ENCODE results near the gene ALDH1A3. TPM values are rescaled to one million over a fixed set of nuclear protein-coding genes. Genes with fewer than 3 reads are reported as not detected.

Gene ALDH1A3
- total and polyA plus RNA-seq, 2 donors (not counting 1 experiment from before 2014, with no cell fraction given) = not detected

DNA sequence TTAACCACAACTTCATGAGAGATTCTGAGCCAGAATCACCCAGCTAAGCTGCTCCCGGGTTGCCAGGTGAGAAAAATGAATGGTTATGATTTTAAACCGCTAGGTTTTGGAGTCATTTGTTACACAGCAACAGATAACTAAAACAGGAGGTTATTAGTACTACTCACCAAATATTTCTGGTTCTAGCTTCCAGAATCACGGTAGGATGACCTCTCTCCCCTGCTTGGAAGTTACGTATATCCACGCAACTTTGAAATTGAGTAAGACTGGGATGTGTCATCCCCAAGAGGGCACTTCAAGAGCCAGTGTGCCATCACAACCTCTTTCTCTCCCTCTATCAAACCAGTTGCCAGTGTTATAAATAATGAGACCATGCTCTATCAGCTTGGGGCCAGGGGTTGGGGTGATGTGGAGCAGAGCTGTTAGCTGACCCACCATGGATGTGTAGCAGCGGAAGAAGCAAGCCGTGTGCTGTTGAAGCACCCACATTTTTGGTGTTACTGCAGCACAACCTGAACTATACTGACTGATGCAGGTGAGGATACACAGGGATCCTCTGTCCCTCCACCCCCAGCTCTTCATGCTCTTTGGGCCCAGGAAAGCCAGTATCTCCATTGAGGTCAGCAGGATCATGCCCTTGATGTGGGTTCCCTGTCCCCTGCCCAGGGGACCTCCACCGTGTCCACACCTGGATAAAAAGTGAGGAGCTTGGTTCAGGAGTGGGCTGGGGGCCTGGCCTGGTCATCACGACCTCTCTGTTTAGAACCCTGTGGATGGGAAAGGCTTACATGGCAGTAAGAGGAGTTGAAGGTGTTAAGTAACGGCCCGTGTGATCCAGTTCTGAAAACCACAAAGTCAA is 19.4 kb upstream of the ALDH1A3 start:
- ChIA-PET CTCF (interaction anchor here (0.8 kb wide), 1 partner anchor 12 kb away, joined by 3 read pairs; no protein-coding TSS in a partner anchor), POLR2A (no interaction called here)
- H3K4me2 ChIP-seq (replicated peaks; ENCODE audit: low read depth, low read length, poor library complexity, severe bottlenecking) = no peak overlapping the region
- DNase-seq (no peak), ATAC-seq (ENCODE audit: low read depth) (no peak)
- TF ChIP-seq EZH2 (IDR thresholded peaks at IDR 0.05; ENCODE audit: borderline replicate concordance, insufficient read depth, low read depth, low read length, poor library complexity, severe bottlenecking) (no peak), CTCF (IDR thresholded peaks at IDR 0.05) (no peak)
- no peak overlapping the region for H3K4me3 ChIP-seq (ENCODE audit: control extremely low read depth in 1 of 5, extremely low read depth in 1 of 5, insufficient read depth in 1 of 5, low read depth in 2 of 5, low read length in 4 of 5)
- no peaks in the 10 kb centered on the region for H3K79me2 ChIP-seq (ENCODE audit: control insufficient read depth, insufficient read depth, low read length)
- Mint-ChIP-seq H3K4me3 (no peak overlapping the region), H3K27me3 (peaks cover 16% of the 10 kb centered on the region), H3K27ac (no peak overlapping the region), H3K4me1 (no peaks in the 10 kb centered on the region), H3K9me3 (ENCODE audit: insufficient read depth) (peaks cover 2% of the 10 kb centered on the region)
- peaks cover 0 to 13% (median 0%) of the 10 kb centered on the region in 3 donors for H3K9me3 ChIP-seq (ENCODE audit: control extremely low read depth in 1 of 3, control insufficient read depth in 2 of 3, insufficient read depth in 1 of 3, low read length in 2 of 3)
- H3K27ac ChIP-seq (ENCODE audit: low read length in 2 of 2) = no peak overlapping the region
- no peaks in the 10 kb centered on the region for H3K27me3 ChIP-seq (replicated peaks in 1 of 4; ENCODE audit: control extremely low read depth in 1 of 4, control insufficient read depth in 3 of 4, insufficient read depth in 4 of 4, low read length in 3 of 4)
- WGBS (ENCODE audit: insufficient coverage) = 86% methylated on average over 5 of the region's 11 CpGs
- no peaks in the 10 kb centered on the region for H3K36me3 ChIP-seq (replicated peaks in 1 of 2; ENCODE audit: control extremely low read depth in 1 of 2, control insufficient read depth in 1 of 2, extremely low read depth in 1 of 2, insufficient read depth in 2 of 2, low read length in 1 of 2)
- intact Hi-C loops (cut with micrococcal nuclease) = no loop called here
- H3K9ac ChIP-seq (ENCODE audit: low read length) = no peak overlapping the region
- no peaks in the 10 kb centered on the region for H4K20me1 ChIP-seq (ENCODE audit: control insufficient read depth, insufficient read depth, low read length, poor library complexity, severe bottlenecking)
- no peaks in the 10 kb centered on the region for H3K4me1 ChIP-seq (ENCODE audit: control insufficient read depth in 2 of 2, insufficient read depth in 2 of 2, low read length in 2 of 2)
- no peak overlapping the region for H2AFZ ChIP-seq (ENCODE audit: insufficient read depth, low read depth, low read length, poor library complexity, severe bottlenecking)

- no peak overlapping the region for H3K4me3 Mint-ChIP-seq
- intact Hi-C loops (cut with micrococcal nuclease) = no loop called here
- Histone ChIP-seq H3K4me1 (ENCODE audit: control insufficient read depth in 2 of 2, insufficient read depth in 2 of 2, low read length in 2 of 2) (no peaks in the 10 kb centered on the region), H4K20me1 (ENCODE audit: control insufficient read depth, insufficient read depth, low read length, poor library complexity, severe bottlenecking) (no peaks in the 10 kb centered on the region), H3K79me2 (ENCODE audit: control insufficient read depth, insufficient read depth, low read length) (no peaks in the 10 kb centered on the region), H3K4me3 (ENCODE audit: control extremely low read depth in 1 of 5, extremely low read depth in 1 of 5, insufficient read depth in 1 of 5, low read depth in 2 of 5, low read length in 4 of 5) (no peak overlapping the region), H3K36me3 (replicated peaks in 1 of 2; ENCODE audit: control extremely low read depth in 1 of 2, control insufficient read depth in 1 of 2, extremely low read depth in 1 of 2, insufficient read depth in 2 of 2, low read length in 1 of 2) (no peaks in the 10 kb centered on the region), H3K27me3 (replicated peaks in 1 of 4; ENCODE audit: control extremely low read depth in 1 of 4, control insufficient read depth in 3 of 4, insufficient read depth in 4 of 4, low read length in 3 of 4) (no peaks in the 10 kb centered on the region), H3K9me3 (ENCODE audit: control extremely low read depth in 1 of 3, control insufficient read depth in 2 of 3, insufficient read depth in 1 of 3, low read length in 2 of 3) (peaks cover 0 to 13% (median 0%) of the 10 kb centered on the region in 3 donors), H2AFZ (ENCODE audit: insufficient read depth, low read depth, low read length, poor library complexity, severe bottlenecking) (no peak overlapping the region), H3K4me2 (replicated peaks; ENCODE audit: low read depth, low read length, poor library complexity, severe bottlenecking) (no peak overlapping the region), H3K27ac (ENCODE audit: low read length in 2 of 2) (no peak overlapping the region), H3K9ac (ENCODE audit: low read length) (no peak overlapping the region)
- DNase-seq (no peak), ATAC-seq (ENCODE audit: low read depth) (no peak)
- 62% methylated on average over 10 of the region's 14 CpGs for WGBS (ENCODE audit: insufficient coverage)
- no peak for TF ChIP-seq EZH2 (IDR thresholded peaks at IDR 0.05; ENCODE audit: borderline replicate concordance, insufficient read depth, low read depth, low read length, poor library complexity, severe bottlenecking)
- TF ChIP-seq CTCF (IDR thresholded peaks at IDR 0.05) = no peak
- peaks cover 17% of the 10 kb centered on the region for H3K27me3 Mint-ChIP-seq
- peaks cover 2% of the 10 kb centered on the region for H3K9me3 Mint-ChIP-seq (ENCODE audit: insufficient read depth)
- ChIA-PET POLR2A (no interaction called here), CTCF (interaction anchor here (1.0 kb wide), 1 partner anchor 16 kb away, joined by 4 read pairs; no protein-coding TSS in a partner anchor)
- H3K4me1 Mint-ChIP-seq = no peaks in the 10 kb centered on the region
- no peak overlapping the region for H3K27ac Mint-ChIP-seq
These were observed 18.7 kb upstream of the ALDH1A3 start for GRCh38 chr15:100860829-100861510.

Measured in B cell (primary cell).